Measurements from ENCODE around the gene GPN1.

The GPN1 gene

DNA sequence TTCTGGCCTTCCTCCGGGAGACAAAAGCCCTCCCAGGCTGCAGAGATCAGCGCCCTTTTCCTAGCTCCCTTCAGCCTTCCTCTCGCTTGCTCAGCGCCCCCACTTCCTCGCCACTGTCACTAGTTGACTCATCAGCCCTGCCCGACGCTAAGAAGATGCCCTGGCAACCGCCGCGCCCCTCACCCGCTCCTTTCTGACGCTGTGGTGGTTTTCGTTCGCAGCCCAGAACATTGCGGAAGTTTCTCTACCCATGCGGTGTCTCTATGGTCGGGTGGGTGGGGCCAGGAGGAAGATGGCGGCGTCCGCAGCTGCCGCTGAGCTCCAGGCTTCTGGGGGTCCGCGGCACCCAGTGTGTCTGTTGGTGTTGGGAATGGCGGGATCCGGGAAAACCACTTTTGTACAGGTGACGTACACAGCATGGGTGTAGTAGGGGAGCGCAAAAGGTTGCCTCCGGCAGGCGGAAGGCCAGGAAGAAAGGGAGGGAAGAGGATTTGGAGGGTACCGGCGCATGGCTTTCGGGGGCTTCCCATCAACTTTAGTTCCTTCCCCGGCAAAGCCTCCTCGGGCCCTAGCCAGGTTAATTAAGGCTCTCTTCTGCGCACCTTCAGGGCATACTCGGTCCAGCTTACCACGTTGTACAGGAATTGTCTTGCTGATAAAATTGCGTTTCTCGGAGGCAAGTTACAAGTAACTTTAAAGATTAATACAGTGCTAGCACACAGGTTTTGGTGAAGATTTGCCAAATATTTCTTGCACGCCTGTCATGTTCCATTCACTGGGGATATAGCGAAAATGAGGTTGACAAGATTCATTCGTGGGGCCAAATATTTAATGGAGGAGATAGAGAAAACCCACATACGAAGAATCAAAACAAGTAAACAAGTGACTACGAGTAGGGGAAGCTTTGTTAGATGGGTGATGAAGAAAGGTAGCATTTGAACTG is at the start of gene GPN1, which contains the start of gene CCDC121:
Gene GPN1, plus strand, starts transcription at position 284 of the 943 bp plus-strand sequence. Its CDS starts 9 bp downstream, at position 293.
Gene CCDC121, minus strand, starts transcription at position 246 of the 943 bp plus-strand sequence. CDS start 1,213 bp downstream, outside the sequence.
- no peaks in the 10 kb centered on the region for H3K36me3 ChIP-seq (ENCODE audit: control insufficient read depth, insufficient read depth, low read length)
- H3K4me3 ChIP-seq (ENCODE audit: low read depth, low read length): peak within 1 kb of the TSS; percentile 97
- H3K27me3 ChIP-seq (ENCODE audit: control insufficient read depth, insufficient read depth, low read length): no peaks in the 10 kb centered on the region
- no peaks in the 10 kb centered on the region for H3K4me1 ChIP-seq (ENCODE audit: control insufficient read depth, insufficient read depth, low read length)
- H3K9ac ChIP-seq (ENCODE audit: low read depth, low read length): peak within 1 kb of the TSS; percentile 94
- no peaks in the 10 kb centered on the region for H3K9me3 ChIP-seq (ENCODE audit: control insufficient read depth, insufficient read depth, low read length)

DNA sequence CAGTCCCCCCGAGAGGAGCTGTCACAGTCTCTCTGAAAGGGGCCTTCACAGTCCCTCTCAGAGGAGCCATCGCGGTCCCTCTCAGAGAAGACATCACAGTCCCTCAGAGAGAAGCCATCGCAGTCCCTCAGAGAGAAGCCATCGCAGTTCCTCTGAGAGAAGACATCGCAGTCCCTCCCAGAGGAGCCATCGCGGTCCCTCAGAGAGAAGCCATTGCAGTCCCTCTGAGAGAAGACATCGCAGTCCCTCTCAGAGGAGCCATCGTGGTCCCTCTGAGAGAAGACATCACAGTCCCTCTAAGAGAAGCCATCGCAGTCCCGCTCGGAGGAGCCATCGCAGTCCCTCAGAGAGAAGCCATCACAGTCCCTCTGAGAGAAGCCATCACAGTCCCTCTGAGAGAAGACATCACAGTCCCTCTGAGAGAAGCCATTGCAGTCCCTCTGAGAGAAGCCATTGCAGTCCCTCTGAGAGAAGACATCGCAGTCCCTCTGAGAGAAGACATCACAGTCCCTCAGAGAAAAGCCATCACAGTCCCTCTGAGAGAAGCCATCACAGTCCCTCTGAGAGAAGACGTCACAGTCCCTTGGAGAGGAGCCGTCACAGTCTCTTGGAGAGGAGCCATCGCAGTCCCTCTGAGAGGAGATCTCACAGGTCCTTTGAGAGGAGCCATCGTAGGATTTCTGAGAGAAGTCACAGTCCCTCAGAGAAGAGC is 47.3 kb upstream of the GPN1 start:
- Histone ChIP-seq H3K9ac (ENCODE audit: low read depth, low read length) (no peak overlapping the region), H3K4me3 (ENCODE audit: low read depth, low read length) (no peak overlapping the region), H3K27me3 (ENCODE audit: control insufficient read depth, insufficient read depth, low read length) (peaks cover 15% of the 10 kb centered on the region), H3K36me3 (ENCODE audit: control insufficient read depth, insufficient read depth, low read length) (no peaks in the 10 kb centered on the region), H3K4me1 (ENCODE audit: control insufficient read depth, insufficient read depth, low read length) (peaks cover 4% of the 10 kb centered on the region), H3K9me3 (ENCODE audit: control insufficient read depth, insufficient read depth, low read length) (no peaks in the 10 kb centered on the region)

DNA sequence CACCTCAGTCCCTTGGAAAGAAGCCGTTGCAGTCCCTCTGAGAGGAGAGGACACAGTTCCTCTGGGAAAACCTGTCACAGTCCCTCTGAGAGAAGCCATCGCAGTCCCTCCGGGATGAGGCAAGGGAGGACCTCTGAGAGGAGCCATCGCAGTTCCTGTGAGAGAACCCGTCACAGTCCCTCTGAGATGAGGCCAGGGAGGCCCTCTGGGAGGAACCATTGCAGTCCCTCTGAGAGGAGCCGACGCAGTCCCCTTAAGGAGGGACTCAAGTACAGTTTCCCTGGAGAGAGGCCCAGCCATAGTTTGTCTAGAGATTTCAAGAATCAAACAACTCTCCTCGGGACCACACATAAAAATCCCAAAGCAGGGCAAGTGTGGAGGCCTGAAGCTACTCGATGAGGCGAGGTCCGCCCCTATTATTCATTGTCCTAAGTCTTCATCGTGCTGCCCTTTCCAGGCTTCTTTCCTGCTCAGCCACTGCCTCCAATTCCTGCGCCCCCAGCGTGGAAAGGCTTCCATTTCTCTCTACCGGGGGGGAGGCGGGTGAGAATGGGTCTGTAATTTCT is 46.6 kb upstream of the GPN1 start:
- Histone ChIP-seq H3K9ac (ENCODE audit: low read depth, low read length) (peak overlapping the region; percentile 67), H3K4me1 (ENCODE audit: control insufficient read depth, insufficient read depth, low read length) (peaks cover 4% of the 10 kb centered on the region), H3K36me3 (ENCODE audit: control insufficient read depth, insufficient read depth, low read length) (no peaks in the 10 kb centered on the region), H3K27me3 (ENCODE audit: control insufficient read depth, insufficient read depth, low read length) (peaks cover 15% of the 10 kb centered on the region), H3K9me3 (ENCODE audit: control insufficient read depth, insufficient read depth, low read length) (no peaks in the 10 kb centered on the region), H3K4me3 (ENCODE audit: low read depth, low read length) (peak overlapping the region; percentile 90)

DNA sequence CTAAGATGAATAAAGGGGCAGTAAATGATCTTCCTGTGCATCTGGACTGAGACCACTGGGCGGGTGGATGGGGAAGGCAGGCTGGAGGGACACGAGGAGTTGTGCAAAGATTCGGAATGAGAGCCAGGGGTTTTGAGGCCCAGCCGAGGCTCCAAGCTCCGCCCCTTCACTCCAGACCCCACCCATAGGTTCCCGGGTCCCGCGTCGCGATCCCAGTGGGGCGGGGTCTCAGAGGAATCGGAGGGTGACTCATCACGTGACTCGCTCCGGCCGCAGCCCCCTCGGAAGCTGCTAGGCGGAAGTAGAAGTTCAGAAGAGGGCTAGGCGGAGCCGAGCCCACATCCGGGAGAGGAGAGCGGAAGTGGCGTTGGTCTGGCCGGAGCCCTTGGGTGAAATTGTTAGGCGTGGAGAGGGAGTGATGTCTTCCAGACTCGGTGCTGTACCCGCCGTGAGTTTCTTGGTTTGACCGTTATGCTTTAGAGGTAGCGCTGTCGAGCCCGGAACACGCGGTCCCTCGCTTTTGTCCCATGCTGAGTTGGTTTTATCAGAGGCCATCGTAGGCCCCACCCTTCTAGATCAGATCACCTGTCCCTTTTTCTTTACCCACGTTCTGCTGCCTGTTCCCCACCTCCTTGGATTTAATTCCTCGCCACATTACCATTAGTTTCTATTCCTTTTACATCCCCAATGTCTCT is 46.0 kb upstream of the GPN1 start, which contains the start of gene ZNF512:
Gene ZNF512, plus strand, starts transcription at position 348 of the 695 bp plus-strand sequence. Its CDS starts 71 bp downstream, at position 419.
- Histone ChIP-seq H3K36me3 (ENCODE audit: control insufficient read depth, insufficient read depth, low read length) (no peaks in the 10 kb centered on the region), H3K27me3 (ENCODE audit: control insufficient read depth, insufficient read depth, low read length) (peaks cover 11% of the 10 kb centered on the region), H3K9ac (ENCODE audit: low read depth, low read length) (peak within 1 kb of the TSS; percentile 89), H3K4me1 (ENCODE audit: control insufficient read depth, insufficient read depth, low read length) (peaks cover 4% of the 10 kb centered on the region), H3K9me3 (ENCODE audit: control insufficient read depth, insufficient read depth, low read length) (no peaks in the 10 kb centered on the region), H3K4me3 (ENCODE audit: low read depth, low read length) (peak within 1 kb of the TSS; percentile 90)

DNA sequence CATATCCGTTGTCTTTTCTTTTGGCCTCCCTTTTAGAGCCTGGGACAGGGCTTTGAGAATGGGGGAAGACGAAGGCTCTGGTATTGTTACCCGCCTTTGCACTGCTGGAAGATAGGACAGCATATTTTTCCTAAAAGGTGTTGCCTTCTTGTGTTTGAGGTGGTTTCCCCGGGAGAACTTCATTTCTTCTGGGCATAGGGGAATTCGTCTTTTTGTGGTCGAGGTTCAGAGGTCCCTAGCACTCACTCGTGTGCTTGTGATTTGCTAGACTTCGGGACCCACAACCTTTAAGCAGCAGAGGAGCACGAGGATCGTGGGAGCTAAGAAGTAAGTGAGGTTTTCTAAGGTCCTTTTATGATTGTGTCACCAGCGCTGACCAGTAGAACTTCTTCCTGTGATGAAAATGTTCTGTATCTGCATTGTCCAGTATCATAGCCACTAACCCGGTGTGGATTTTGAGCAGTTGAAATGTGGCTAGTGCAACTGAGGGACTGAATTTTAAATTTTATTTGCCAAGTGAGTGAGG is 45.4 kb upstream of the GPN1 start:
- Histone ChIP-seq H3K4me3 (ENCODE audit: low read depth, low read length) (peak overlapping the region; percentile 90), H3K4me1 (ENCODE audit: control insufficient read depth, insufficient read depth, low read length) (peaks cover 4% of the 10 kb centered on the region), H3K27me3 (ENCODE audit: control insufficient read depth, insufficient read depth, low read length) (peaks cover 11% of the 10 kb centered on the region), H3K9me3 (ENCODE audit: control insufficient read depth, insufficient read depth, low read length) (no peaks in the 10 kb centered on the region), H3K9ac (ENCODE audit: low read depth, low read length) (peak overlapping the region; percentile 89), H3K36me3 (ENCODE audit: control insufficient read depth, insufficient read depth, low read length) (no peaks in the 10 kb centered on the region)

DNA sequence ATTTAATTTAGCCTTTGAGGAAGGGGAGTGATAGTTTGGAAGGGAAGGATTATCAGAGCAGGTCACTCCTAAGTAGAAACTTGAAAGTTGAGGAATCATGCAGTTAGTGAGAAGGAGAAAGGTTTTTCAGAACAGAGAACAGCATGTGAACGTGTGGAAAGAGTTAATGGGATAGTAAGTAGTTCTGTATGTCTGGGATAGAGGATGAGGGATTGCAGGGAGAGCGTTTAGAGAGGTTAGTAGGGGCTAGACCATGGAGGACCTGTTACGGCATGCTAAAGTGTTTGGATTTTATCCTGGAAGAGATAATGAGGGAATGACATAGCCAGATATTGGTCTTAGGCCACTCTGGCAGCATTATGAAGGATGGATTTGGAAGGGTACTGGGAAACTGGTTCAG is 44.3 kb upstream of the GPN1 start:
- peaks cover 4% of the 10 kb centered on the region for H3K4me1 ChIP-seq (ENCODE audit: control insufficient read depth, insufficient read depth, low read length)
- no peaks in the 10 kb centered on the region for H3K9me3 ChIP-seq (ENCODE audit: control insufficient read depth, insufficient read depth, low read length)
- no peaks in the 10 kb centered on the region for H3K36me3 ChIP-seq (ENCODE audit: control insufficient read depth, insufficient read depth, low read length)
- peak overlapping the region; percentile 90 for H3K4me3 ChIP-seq (ENCODE audit: low read depth, low read length)
- peaks cover 11% of the 10 kb centered on the region for H3K27me3 ChIP-seq (ENCODE audit: control insufficient read depth, insufficient read depth, low read length)
- H3K9ac ChIP-seq (ENCODE audit: low read depth, low read length): no peak overlapping the region

DNA sequence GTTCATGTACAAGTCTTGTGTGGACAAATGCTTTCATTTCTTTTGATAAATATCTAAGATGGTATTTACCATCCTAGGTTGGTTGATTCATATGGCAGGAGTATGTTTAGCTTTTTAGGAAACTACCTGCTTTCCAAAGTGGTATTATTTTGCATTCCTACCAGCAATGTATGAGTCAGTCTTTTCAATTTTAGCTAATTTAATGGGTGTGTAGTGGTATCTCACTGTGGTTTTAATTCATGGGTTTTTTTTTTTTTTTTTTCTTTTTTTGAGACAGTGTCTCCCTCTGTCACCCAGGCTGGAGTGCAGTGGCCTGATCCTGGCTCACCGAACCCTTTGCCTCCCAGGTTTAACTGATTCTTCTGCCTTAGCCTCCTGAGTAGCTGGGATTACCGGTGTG is 41.8 kb upstream of the GPN1 start:
- Histone ChIP-seq H3K4me3 (ENCODE audit: low read depth, low read length) (no peak overlapping the region), H3K27me3 (ENCODE audit: control insufficient read depth, insufficient read depth, low read length) (peaks cover under 1% of the 10 kb centered on the region), H3K9me3 (ENCODE audit: control insufficient read depth, insufficient read depth, low read length) (no peaks in the 10 kb centered on the region), H3K4me1 (ENCODE audit: control insufficient read depth, insufficient read depth, low read length) (peaks cover 4% of the 10 kb centered on the region), H3K36me3 (ENCODE audit: control insufficient read depth, insufficient read depth, low read length) (peaks cover 2% of the 10 kb centered on the region), H3K9ac (ENCODE audit: low read depth, low read length) (no peak overlapping the region)

DNA sequence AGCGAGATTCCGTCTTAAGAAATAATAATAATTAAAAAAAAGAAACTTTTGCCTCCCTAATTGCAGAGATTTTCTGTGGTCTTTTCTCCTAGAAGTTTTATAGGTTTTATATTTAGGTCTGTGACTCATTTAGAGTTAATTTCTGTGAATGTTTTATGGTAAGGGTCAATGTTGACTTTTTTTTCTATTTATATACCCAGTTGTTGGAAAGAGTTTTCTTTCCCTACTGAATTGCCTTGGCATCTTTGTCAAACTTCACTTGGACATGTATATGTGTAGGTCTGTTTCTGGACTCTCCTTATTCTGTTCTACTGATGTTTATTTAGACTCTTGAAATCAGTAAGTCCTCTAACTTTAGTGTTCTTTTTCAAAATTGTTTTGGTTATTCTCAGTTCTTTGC is 40.5 kb upstream of the GPN1 start:
- no peaks in the 10 kb centered on the region for H3K9me3 ChIP-seq (ENCODE audit: control insufficient read depth, insufficient read depth, low read length)
- H3K4me1 ChIP-seq (ENCODE audit: control insufficient read depth, insufficient read depth, low read length): no peaks in the 10 kb centered on the region
- no peak overlapping the region for H3K4me3 ChIP-seq (ENCODE audit: low read depth, low read length)

DNA sequence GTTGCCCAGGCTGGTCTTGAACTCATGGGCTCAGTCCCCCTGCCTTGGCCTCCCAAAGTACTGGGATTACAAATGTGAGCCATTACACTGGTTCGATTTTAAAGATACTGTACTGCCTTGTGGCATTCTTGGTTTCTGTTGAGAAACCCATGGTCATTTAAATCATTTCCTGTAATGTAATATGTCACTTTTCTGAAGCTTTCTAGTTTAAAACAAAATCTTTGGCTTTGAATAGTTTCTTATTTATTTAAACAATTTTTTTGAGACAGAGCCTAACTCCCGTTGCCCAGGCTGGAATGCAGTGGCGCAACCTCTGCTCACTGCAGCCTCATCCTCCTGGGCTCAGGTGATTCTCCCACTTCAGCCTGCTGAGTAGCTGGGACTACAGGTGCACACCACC is 37.1 kb upstream of the GPN1 start:
- H3K36me3 ChIP-seq (ENCODE audit: control insufficient read depth, insufficient read depth, low read length): peaks cover 2% of the 10 kb centered on the region
- no peak overlapping the region for H3K4me3 ChIP-seq (ENCODE audit: low read depth, low read length)
- H3K27me3 ChIP-seq (ENCODE audit: control insufficient read depth, insufficient read depth, low read length): no peaks in the 10 kb centered on the region
- no peak overlapping the region for H3K9ac ChIP-seq (ENCODE audit: low read depth, low read length)
- H3K9me3 ChIP-seq (ENCODE audit: control insufficient read depth, insufficient read depth, low read length): peaks cover 3% of the 10 kb centered on the region
- H3K4me1 ChIP-seq (ENCODE audit: control insufficient read depth, insufficient read depth, low read length): no peaks in the 10 kb centered on the region

More for the DNA sequence above, 40.5 kb upstream of the GPN1 start:
- Histone ChIP-seq H3K27me3 (ENCODE audit: control insufficient read depth, insufficient read depth, low read length) (no peaks in the 10 kb centered on the region), H3K36me3 (ENCODE audit: control insufficient read depth, insufficient read depth, low read length) (peaks cover 2% of the 10 kb centered on the region), H3K9ac (ENCODE audit: low read depth, low read length) (no peak overlapping the region)

DNA sequence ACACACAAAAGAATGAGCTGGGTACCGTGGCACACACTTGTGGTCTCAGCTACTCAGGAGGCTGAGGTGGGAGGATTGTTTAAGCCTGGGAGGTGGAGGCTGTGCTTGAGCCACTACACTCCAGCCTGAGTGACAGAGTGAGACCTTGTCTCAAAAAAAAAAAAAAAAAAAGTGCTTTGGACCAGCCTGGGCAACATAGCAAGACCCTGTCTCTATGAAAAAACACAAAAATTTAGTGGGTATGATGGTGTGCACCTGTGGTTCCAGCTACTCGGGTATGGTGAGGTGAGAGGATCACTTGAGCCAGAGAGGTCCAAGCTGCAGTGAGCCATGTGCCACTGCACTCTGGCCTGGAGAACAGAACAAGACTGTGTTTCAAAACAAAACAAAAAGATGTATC is 35.6 kb upstream of the GPN1 start:
- Histone ChIP-seq H3K9me3 (ENCODE audit: control insufficient read depth, insufficient read depth, low read length) (peaks cover 3% of the 10 kb centered on the region), H3K9ac (ENCODE audit: low read depth, low read length) (no peak overlapping the region), H3K4me3 (ENCODE audit: low read depth, low read length) (no peak overlapping the region), H3K4me1 (ENCODE audit: control insufficient read depth, insufficient read depth, low read length) (no peaks in the 10 kb centered on the region), H3K36me3 (ENCODE audit: control insufficient read depth, insufficient read depth, low read length) (peaks cover 2% of the 10 kb centered on the region), H3K27me3 (ENCODE audit: control insufficient read depth, insufficient read depth, low read length) (no peaks in the 10 kb centered on the region)
